B cell (primary cell): ENCODE results near the gene TRERF1.

Experiments used
- CTCF ChIP-seq: fragments of 200-600 bp; IDR thresholded peaks from one replicate; pipeline ENCODE4 v1.8.0; 2022; ENCODE audit warnings: antibody characterized with exemption, mild to moderate bottlenecking
- EZH2 ChIP-seq: IDR thresholded peaks from 2 replicates; pipeline ENCODE4 v1.6.1; 2012; ENCODE audit warnings: borderline replicate concordance, low read depth, mild to moderate bottlenecking, moderate library complexity, low read length; ENCODE audit not compliant: insufficient read depth, poor library complexity, severe bottlenecking

- TF ChIP-seq CTCF, result no peak
- no peak for TF ChIP-seq EZH2
These were observed 46.9 kb upstream of the TRERF1 start for GRCh38 chr6:42498473-42499128.
